Ovary (tissue), 9 donors: ENCODE data around the gene CEP41. TPM values are rescaled to one million over a fixed set of nuclear protein-coding genes. Genes with fewer than 3 reads are reported as not detected.
A peak's percentile ranks its signal among the peaks of the same experiment; 100 is the strongest.

Source experiments
- DNase-seq, 5 donors: peaks; one replicate each; pipeline ENCODE4 v3.0.0-alpha.2; 2019 to 2020
- H3K27ac ChIP-seq, 2 donors: fragments of 200-600 bp; one replicate each; pipeline versions ENCODE4 v1.5.1 to v1.8.0; 2019 to 2022
- H3K27me3 ChIP-seq: fragments of 200-600 bp; one replicate; pipeline ENCODE4 v1.8.0; 2022
- H3K36me3 ChIP-seq: fragments of 200-600 bp; sonication (generic); one replicate; pipeline ENCODE4 v1.5.1; 2019
- H3K4me1 ChIP-seq: one replicate; pipeline ENCODE4 v1.8.1; 2013; ENCODE audit warnings: mild to moderate bottlenecking, moderate library complexity; ENCODE audit not compliant: insufficient read depth
- H3K4me3 ChIP-seq: fragments of 200-600 bp; sonication (generic); one replicate; pipeline ENCODE4 v1.5.1; 2017
- H3K9me3 ChIP-seq, 2 donors: fragments of 200-600 bp in 1 of 2; sonication (generic) in 1 of 2; one replicate each; pipeline versions ENCODE4 v1.5.1 to v1.8.1; 2013 to 2019; ENCODE audit warnings: mild to moderate bottlenecking in 1 of 2, moderate library complexity in 1 of 2
- CTCF ChIP-seq, 3 donors: fragments of 450-650 bp in 2 of 3; fragments of 200-600 bp in 1 of 3; IDR thresholded peaks; one replicate each; pipeline versions ENCODE4 v1.5.1 to v1.8.0; 2016 to 2022; ENCODE audit warnings: antibody characterized with exemption in 3 of 3, mild to moderate bottlenecking in 1 of 3
- EP300 ChIP-seq: sonication (generic); formaldehyde crosslinking; IDR thresholded peaks from one replicate; pipeline ENCODE4 v1.6.1; 2017; ENCODE audit warnings: antibody characterized with exemption
- POLR2A ChIP-seq: fragments of 450-650 bp; IDR thresholded peaks from one replicate; pipeline ENCODE4 v1.6.1; 2017; ENCODE audit warnings: antibody characterized with exemption, mild to moderate bottlenecking, moderate library complexity
- WGBS, 3 donors: extraction: QIAGEN DNeasy Blood & Tissue Kit in 1 of 3; methylation state at CpG; one replicate each; pipeline versions ENCODE4 v1.1.5 to v1.1.7; 2013 to 2017; 5-methylcytosine and 5-hydroxymethylcytosine counted together
- intact Hi-C, 4 donors: fragments of 100-400 bp; cut with DNase I; formaldehyde crosslinking; loops; one replicate each; pipeline versions ENCODE4 v1.11.0 to v1.15.1; 2022 to 2023
- polyA plus RNA-seq, 2 donors: library from polyadenylated mRNA; stranded (reverse); fragments of 200-250 nt in 1 of 2; fragments of 350-450 nt in 1 of 2; fragmentation: Illumina TruSeq in 1 of 2; extraction: RNeasy Lipid Tissue Mini Kit (QIAGEN cat#74804) in 1 of 2; gene quantifications; one replicate each; pipeline ENCODE4 v1.2.3, GENCODE V29; 2013 to 2014
- total RNA-seq, 7 donors: library from RNA; depleted of rRNA in 2 of 7; stranded (reverse); fragments of >200 nt in 2 of 7; fragmentation: NEBNext Ultra II Directional in 3 of 7; extraction: Animal tissue kit (Norgen Biotek cat#: 25700) in 3 of 7; gene quantifications; one replicate each; pipeline versions ENCODE4 v1.1.0 to v1.2.4, GENCODE V29; 2016 to 2023
- donor health status: DM: no; HTN: no; CAD: no; lungs with moderate emphysema.
- donor health status: DM: no; HTN: no; CAD: no.
- donor health status: Bipolar disorder and iron deficiency.
- donor health status: DM: yes; HTN: yes; CAD: no.
- donor health status: DM: no; HTN: no; CAD: no.
- donor health status: DM: yes; HTN: yes; CAD: no.

CEP41 gene
- total and polyA plus RNA-seq, 9 donors: 1.8 to 21.3 (median 10.5) TPM

- TF ChIP-seq POLR2A: no peak
- no peak for TF ChIP-seq EP300
- TF ChIP-seq CTCF (IDR thresholded peaks at IDR 0.05): no peak
- WGBS, 3 donors: 94 to 97% (median 96%) methylated on average over 18 of the region's 18 CpGs
- Histone ChIP-seq H3K9me3 (no peaks in the 10 kb centered on the region), H3K4me1 (peaks cover 8% of the 10 kb centered on the region), H3K36me3 (no peaks in the 10 kb centered on the region), H3K27me3 (no peaks in the 10 kb centered on the region), H3K4me3 (no peak overlapping the region), H3K27ac (no peak overlapping the region)
- intact Hi-C loops: no loop called here
- DNase-seq: no peak
Observed at GRCh38 chr7:130383187-130383980, 57.4 kb downstream of the CEP41 start.

GRCh38 chr7:130381468-130382312 lies 59.1 kb downstream of the CEP41 start:
- H3K4me1 ChIP-seq: peaks cover 8% of the 10 kb centered on the region
- intact Hi-C loops: no loop called here
- no peak overlapping the region for H3K27ac ChIP-seq
- H3K9me3 ChIP-seq: no peaks in the 10 kb centered on the region
- H3K4me3 ChIP-seq: no peak overlapping the region
- H3K27me3 ChIP-seq: no peaks in the 10 kb centered on the region
- DNase-seq: no peak
- H3K36me3 ChIP-seq: no peaks in the 10 kb centered on the region
- TF ChIP-seq EP300 (no peak), POLR2A (no peak), CTCF (IDR thresholded peaks at IDR 0.05) (no peak)
- whole genome bisulfite sequencing, 3 donors: 91 to 92% (median 92%) methylated on average over 40 to 41 of the region's 41 CpGs

GRCh38 chr7:130380861-130381455 lies 59.9 kb downstream of the CEP41 start:
- H3K27ac ChIP-seq: peak overlapping the region; percentile 14 to 73
- no peak overlapping the region for H3K4me3 ChIP-seq
- peaks cover 8% of the 10 kb centered on the region for H3K4me1 ChIP-seq
- no peaks in the 10 kb centered on the region for H3K27me3 ChIP-seq
- no peaks in the 10 kb centered on the region for H3K9me3 ChIP-seq
- WGBS, 3 donors: 86 to 89% (median 88%) methylated on average over 7 of the region's 7 CpGs
- intact Hi-C loops: no loop called here
- H3K36me3 ChIP-seq: no peaks in the 10 kb centered on the region
- TF ChIP-seq CTCF (IDR thresholded peaks at IDR 0.05) (no peak), POLR2A (no peak), EP300 (no peak)
- peak in 1 of 5 donors; percentile 18 for DNase-seq
